Measurements from ENCODE around the gene FOXJ3.

FOXJ3 gene

GRCh38 chr1:42313970-42314369 lies 21.1 kb downstream of the FOXJ3 start:
- no peak overlapping the region for H3K4me3 ChIP-seq (replicated peaks in 1 of 2; ENCODE audit: low read depth in 2 of 2, low read length in 2 of 2)
- DNase-seq (ENCODE audit: low read depth in 2 of 2), result no peak
- TF ChIP-seq CTCF (IDR thresholded peaks at IDR 0.05; ENCODE audit: low read depth, low read length), result no peak

- TF ChIP-seq CTCF (IDR thresholded peaks at IDR 0.05; ENCODE audit: low read depth, low read length), result no peak
- H3K4me3 ChIP-seq (replicated peaks in 1 of 2; ENCODE audit: low read depth in 2 of 2, low read length in 2 of 2), result no peak overlapping the region
- peak in 1 of 2 donors; percentile 21 for DNase-seq (ENCODE audit: low read depth in 2 of 2)
These were observed 22.3 kb downstream of the FOXJ3 start for GRCh38 chr1:42312576-42313212.

- no peak for DNase-seq (ENCODE audit: low read depth in 2 of 2)
- H3K4me3 ChIP-seq (replicated peaks in 1 of 2; ENCODE audit: low read depth in 2 of 2, low read length in 2 of 2), result no peak overlapping the region
- TF ChIP-seq CTCF (IDR thresholded peaks at IDR 0.05; ENCODE audit: low read depth, low read length), result no peak
These were observed 23.1 kb downstream of the FOXJ3 start for GRCh38 chr1:42311897-42312296.

GRCh38 chr1:42311138-42311537 lies 23.9 kb downstream of the FOXJ3 start:
- no peak overlapping the region for H3K4me3 ChIP-seq (replicated peaks in 1 of 2; ENCODE audit: low read depth in 2 of 2, low read length in 2 of 2)
- TF ChIP-seq CTCF (IDR thresholded peaks at IDR 0.05; ENCODE audit: low read depth, low read length), result no peak
- peak in 1 of 2 donors; percentile 42 for DNase-seq (ENCODE audit: low read depth in 2 of 2)

- DNase-seq (ENCODE audit: low read depth in 2 of 2), result no peak
- TF ChIP-seq CTCF (IDR thresholded peaks at IDR 0.05; ENCODE audit: low read depth, low read length), result no peak
- H3K4me3 ChIP-seq (replicated peaks in 1 of 2; ENCODE audit: low read depth in 2 of 2, low read length in 2 of 2), result no peak overlapping the region
These were observed 28.1 kb downstream of the FOXJ3 start for GRCh38 chr1:42306977-42307376.

GRCh38 chr1:42305639-42306038 lies 29.4 kb downstream of the FOXJ3 start:
- no peak for TF ChIP-seq CTCF (IDR thresholded peaks at IDR 0.05; ENCODE audit: low read depth, low read length)
- H3K4me3 ChIP-seq (replicated peaks in 1 of 2; ENCODE audit: low read depth in 2 of 2, low read length in 2 of 2), result no peak overlapping the region
- peak in 1 of 2 donors; percentile 46 for DNase-seq (ENCODE audit: low read depth in 2 of 2)

- TF ChIP-seq CTCF (IDR thresholded peaks at IDR 0.05; ENCODE audit: low read depth, low read length), result no peak
- no peak for DNase-seq (ENCODE audit: low read depth in 2 of 2)
- no peak overlapping the region for H3K4me3 ChIP-seq (replicated peaks in 1 of 2; ENCODE audit: low read depth in 2 of 2, low read length in 2 of 2)
These were observed 33.0 kb downstream of the FOXJ3 start for GRCh38 chr1:42302034-42302433.
